Common myeloid progenitor, CD34-positive (primary cell): Measurements from ENCODE around the gene QSER1.

Experiments
- CTCF ChIA-PET: fragments of 350-600 bp; sonication (Branson Sonifier 250); formaldehyde crosslinking; loops from one replicate; lab custom pipeline; 2021; ENCODE audit warnings: antibody characterized with exemption; lab: Charles Lee
- POLR2A ChIA-PET: fragments of 350-600 bp; sonication (Branson Sonifier 250); formaldehyde crosslinking; loops from one replicate; lab custom pipeline; 2021; ENCODE audit warnings: antibody characterized with exemption; lab: Charles Lee
- DNase-seq, 3 donors: peaks; one replicate each; pipeline versions ENCODE4 v3.0.0 to v3.0.0-alpha.2; 2013
- H3K27ac ChIP-seq, 2 experiments: 1 replicate in 1 of 2; 2 replicates in 1 of 2; pipeline ENCODE4 v1.7.0; 2013; ENCODE audit warnings: inconsistent platforms in 2 of 2, low read length in 2 of 2, mild to moderate bottlenecking in 2 of 2, low read depth in 1 of 2, moderate library complexity in 1 of 2; ENCODE audit not compliant: severe bottlenecking in 2 of 2, insufficient read depth in 1 of 2, poor library complexity in 1 of 2
- H3K27me3 ChIP-seq, 5 experiments: replicated peaks in 2 of 5; 1 replicate in 3 of 5; 2 replicates in 2 of 5; pipeline versions ENCODE4 v1.6.1 to v1.7.0; 2013; ENCODE audit warnings: low read length in 4 of 5, mild to moderate bottlenecking in 2 of 5, moderate library complexity in 2 of 5, inconsistent platforms in 1 of 5; ENCODE audit not compliant: insufficient read depth in 5 of 5, control insufficient read depth in 4 of 5
- H3K36me3 ChIP-seq, 4 experiments: 1 replicate in 2 of 4; 2 replicates in 2 of 4; pipeline versions ENCODE4 v1.6.1 to v1.7.0; 2013; ENCODE audit warnings: low read length in 3 of 4, control low read depth in 1 of 4, mild to moderate bottlenecking in 1 of 4; ENCODE audit not compliant: control insufficient read depth in 4 of 4, insufficient read depth in 4 of 4
- H3K4me1 ChIP-seq, 4 experiments: 1 replicate in 3 of 4; 2 replicates in 1 of 4; pipeline versions ENCODE4 v1.6.1 to v1.7.1; 2013; ENCODE audit warnings: low read length in 3 of 4, mild to moderate bottlenecking in 3 of 4, control low read depth in 1 of 4, inconsistent platforms in 1 of 4, moderate library complexity in 1 of 4; ENCODE audit not compliant: control insufficient read depth in 4 of 4, insufficient read depth in 4 of 4; ENCODE audit errors: control extremely low read depth in 1 of 4
- H3K4me3 ChIP-seq, 7 experiments: 1 replicate in 4 of 7; 2 replicates in 3 of 7; pipeline versions ENCODE4 v1.5.1 to v1.7.0; 2013; ENCODE audit warnings: mild to moderate bottlenecking in 7 of 7, low read length in 6 of 7, moderate library complexity in 6 of 7, inconsistent platforms in 2 of 7, low read depth in 2 of 7, control low read depth in 1 of 7; ENCODE audit not compliant: insufficient read depth in 4 of 7, control insufficient read depth in 1 of 7; ENCODE audit errors: extremely low read depth in 1 of 7
- H3K9me3 ChIP-seq, 5 experiments: 1 replicate in 4 of 5; 2 replicates in 1 of 5; pipeline versions ENCODE4 v1.6.1 to v1.7.1; 2013; ENCODE audit warnings: low read length in 4 of 5, mild to moderate bottlenecking in 2 of 5, inconsistent platforms in 1 of 5, low read depth in 1 of 5, moderate library complexity in 1 of 5; ENCODE audit not compliant: control insufficient read depth in 4 of 5, insufficient read depth in 2 of 5; ENCODE audit errors: control extremely low read depth in 1 of 5
- WGBS: methylation state at CpG from one replicate; pipeline ENCODE4 v1.1.5; 2013; ENCODE audit not compliant: insufficient coverage; 5-methylcytosine and 5-hydroxymethylcytosine counted together

QSER1 gene

GRCh38 chr11:33001281-33001680, 108.7 kb downstream of the QSER1 start:
- WGBS: 75% methylated on average over 4 of the region's 6 CpGs
- CTCF ChIA-PET: interaction anchor here (1.1 kb wide), 1 partner anchor 64 kb away, joined by 3 read pairs; no protein-coding TSS in a partner anchor
- DNase-seq: no peak
- peaks cover 0 to 5% (median 0%) of the 10 kb centered on the region in 5 experiments for H3K9me3 ChIP-seq
- H3K27me3 ChIP-seq: no peaks in the 10 kb centered on the region
- H3K4me3 ChIP-seq: no peak overlapping the region
- H3K4me1 ChIP-seq: no peaks in the 10 kb centered on the region
- no peaks in the 10 kb centered on the region for H3K36me3 ChIP-seq
- POLR2A ChIA-PET: no interaction called here
- no peak overlapping the region for H3K27ac ChIP-seq

GRCh38 chr11:33001751-33002542, 109.3 kb downstream of the QSER1 start:
- no peak overlapping the region for H3K4me3 ChIP-seq
- H3K9me3 ChIP-seq: peaks cover 0 to 5% (median 0%) of the 10 kb centered on the region in 5 experiments
- H3K4me1 ChIP-seq: no peaks in the 10 kb centered on the region
- DNase-seq: peak in 1 of 3 donors; percentile 12
- no peaks in the 10 kb centered on the region for H3K27me3 ChIP-seq
- POLR2A ChIA-PET: no interaction called here
- CTCF ChIA-PET: interaction anchor here (0.7 to 1.1 kb wide), 2 partner anchors 20 to 64 kb away, joined by 3 read pairs; no protein-coding TSS in a partner anchor
- no peak overlapping the region for H3K27ac ChIP-seq
- no peaks in the 10 kb centered on the region for H3K36me3 ChIP-seq
- 95% methylated on average over 7 of the region's 8 CpGs for WGBS

- CTCF ChIA-PET: interaction anchor here (0.6 kb wide), 1 partner anchor 15 kb away, joined by 3 read pairs; no protein-coding TSS in a partner anchor
- no peak for DNase-seq
These were observed 112.6 kb downstream of the QSER1 start for GRCh38 chr11:33005175-33005574.

GRCh38 chr11:33006010-33006409, 113.4 kb downstream of the QSER1 start:
- Histone ChIP-seq H3K9me3 (no peaks in the 10 kb centered on the region), H3K36me3 (no peaks in the 10 kb centered on the region), H3K27ac (no peak overlapping the region), H3K27me3 (no peaks in the 10 kb centered on the region), H3K4me1 (peaks cover 0 to 2% (median under 1%) of the 10 kb centered on the region in 4 experiments), H3K4me3 (no peak overlapping the region)
- CTCF ChIA-PET: interaction anchor here (0.8 kb wide), 1 partner anchor 59 kb away, joined by 3 read pairs; no protein-coding TSS in a partner anchor
- no peak for DNase-seq
- POLR2A ChIA-PET: no interaction called here

More at GRCh38 chr11:33005175-33005574, 112.6 kb downstream of the QSER1 start:
- WGBS: 100% methylated on average over 1 of the region's 2 CpGs
- Histone ChIP-seq H3K27ac (no peak overlapping the region), H3K36me3 (no peaks in the 10 kb centered on the region), H3K4me1 (no peaks in the 10 kb centered on the region), H3K27me3 (no peaks in the 10 kb centered on the region), H3K4me3 (no peak overlapping the region), H3K9me3 (no peaks in the 10 kb centered on the region)
- POLR2A ChIA-PET: no interaction called here

GRCh38 chr11:33013755-33014154, 121.1 kb downstream of the QSER1 start:
- H3K9me3 ChIP-seq: no peaks in the 10 kb centered on the region
- H3K4me1 ChIP-seq: peaks cover 3 to 30% (median 22%) of the 10 kb centered on the region in 4 experiments
- no peak overlapping the region for H3K4me3 ChIP-seq
- POLR2A ChIA-PET: no interaction called here
- no peaks in the 10 kb centered on the region for H3K36me3 ChIP-seq
- 86% methylated on average over 1 of the region's 1 CpG for WGBS
- CTCF ChIA-PET: interaction anchor here (0.6 to 2.2 kb wide), 2 partner anchors 53 to 56 kb away, joined by 3 to 5 read pairs; no protein-coding TSS in a partner anchor
- H3K27me3 ChIP-seq: peaks cover 0 to 4% (median 0%) of the 10 kb centered on the region in 5 experiments
- no peak for DNase-seq
- H3K27ac ChIP-seq: no peak overlapping the region

- Histone ChIP-seq H3K9me3 (no peaks in the 10 kb centered on the region), H3K36me3 (no peaks in the 10 kb centered on the region), H3K27ac (no peak within 1 kb of the TSS), H3K4me3 (peak within 1 kb of the TSS; percentile 37 to 82 (median 70)), H3K27me3 (peaks cover 0 to 4% (median 0%) of the 10 kb centered on the region in 5 experiments), H3K4me1 (peaks cover 3 to 29% (median 21%) of the 10 kb centered on the region in 4 experiments)
- ChIA-PET CTCF (interaction anchor here (0.6 to 2.2 kb wide), 9 partner anchors 10 to 207 kb away, joined by 3 to 9 read pairs (median 4); no protein-coding TSS in a partner anchor), POLR2A (interaction anchor here (0.7 kb wide), 1 partner anchor 658 kb away, joined by 8 read pairs; no protein-coding TSS in a partner anchor)
- 6% methylated on average over 72 of the region's 89 CpGs for WGBS
- peak; percentile 82 to 89 (median 89) for DNase-seq
These were observed 123.3 kb downstream of the QSER1 start, which contains the start of gene DEPDC7 for GRCh38 chr11:33015621-33016551. Gene DEPDC7, plus strand, starts transcription at chr11:33015878. Its CDS starts 78 bp downstream, at chr11:33015956.
